ENCODE results near the gene ASAH2.
"Not testable (repeated sequence)": the region's sequence is repeated elsewhere in the genome, so short reads cannot be mapped to it uniquely, and the experiment has no call there.

- TF ChIP-seq CTCF, POLR2A (IDR thresholded peaks at IDR 0.05): not testable (repeated sequence)
These were observed 16.6 kb upstream of the ASAH2 start for GRCh38 chr10:50267877-50268276.
